PC-3 (cell line): ENCODE measurements around the gene NEK8.

Experiments
- EZH2 ChIP-seq: fragments of 300-600 bp; sonication (generic); IDR thresholded peaks from one replicate; pipeline ENCODE4 v1.6.1; 2017; ENCODE audit warnings: antibody characterized with exemption, mild to moderate bottlenecking, low read length; ENCODE audit not compliant: unreplicated experiment
- TF ChIP-seq, protein P1 (sequence below): fragments of 300-600 bp; sonication (generic); conservative IDR thresholded peaks from 2 replicates; pipeline ENCODE4 v1.5.1; 2017; ENCODE audit warnings: antibody characterized with exemption, low read depth, mild to moderate bottlenecking, low read length

DNA sequence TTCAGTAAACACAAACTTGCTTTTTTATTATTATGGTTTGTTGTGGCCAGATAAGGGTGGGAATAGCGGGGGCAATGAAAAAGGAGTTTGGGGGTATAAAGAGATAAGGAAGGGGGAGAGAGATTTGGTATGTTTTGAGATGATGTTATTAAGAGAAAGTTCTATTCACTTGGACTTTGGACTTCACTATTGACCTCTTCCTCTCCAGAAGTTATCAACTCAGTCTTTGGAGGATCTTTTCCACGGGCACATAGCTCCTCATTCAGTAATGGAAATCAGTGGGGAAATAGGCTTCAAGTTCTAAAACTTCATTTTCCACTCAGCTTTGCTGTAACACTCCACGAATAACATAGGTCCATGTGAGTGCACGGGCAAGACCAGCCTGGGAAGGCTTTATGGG lies 40.1 kb upstream of the NEK8 start:
- TF ChIP-seq, protein P1, sequence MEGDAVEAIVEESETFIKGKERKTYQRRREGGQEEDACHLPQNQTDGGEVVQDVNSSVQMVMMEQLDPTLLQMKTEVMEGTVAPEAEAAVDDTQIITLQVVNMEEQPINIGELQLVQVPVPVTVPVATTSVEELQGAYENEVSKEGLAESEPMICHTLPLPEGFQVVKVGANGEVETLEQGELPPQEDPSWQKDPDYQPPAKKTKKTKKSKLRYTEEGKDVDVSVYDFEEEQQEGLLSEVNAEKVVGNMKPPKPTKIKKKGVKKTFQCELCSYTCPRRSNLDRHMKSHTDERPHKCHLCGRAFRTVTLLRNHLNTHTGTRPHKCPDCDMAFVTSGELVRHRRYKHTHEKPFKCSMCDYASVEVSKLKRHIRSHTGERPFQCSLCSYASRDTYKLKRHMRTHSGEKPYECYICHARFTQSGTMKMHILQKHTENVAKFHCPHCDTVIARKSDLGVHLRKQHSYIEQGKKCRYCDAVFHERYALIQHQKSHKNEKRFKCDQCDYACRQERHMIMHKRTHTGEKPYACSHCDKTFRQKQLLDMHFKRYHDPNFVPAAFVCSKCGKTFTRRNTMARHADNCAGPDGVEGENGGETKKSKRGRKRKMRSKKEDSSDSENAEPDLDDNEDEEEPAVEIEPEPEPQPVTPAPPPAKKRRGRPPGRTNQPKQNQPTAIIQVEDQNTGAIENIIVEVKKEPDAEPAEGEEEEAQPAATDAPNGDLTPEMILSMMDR = no peak
- TF ChIP-seq EZH2 = no peak
